K562 (cell line): ENCODE data around the gene DDX39A. TPM values are rescaled to one million over a fixed set of nuclear protein-coding genes. Genes with fewer than 3 reads are reported as not detected.
A peak's percentile ranks its signal among the peaks of the same experiment; 100 is the strongest.

Experiments used
- ATAC-seq: fragments of 200-7000 bp; cut with Tn5 transposase; 3 replicates; pipeline ENCODE4 v1.9.1; 2020; ENCODE audit warnings: moderate library complexity
- BruUV-seq: library from RNA; stranded (reverse); fragments of 400-500 nt; replicated peaks from 2 replicates; lab custom pipeline; 2021; lab: Mats Ljungman, UMichigan
- CTCF ChIA-PET: fragments of 300-600 bp; formaldehyde crosslinking; extraction: SDS; loops from one replicate; lab custom pipeline; 2021; ENCODE audit warnings: low intra/inter-chr PET ratio; lab: Yijun Ruan, JAX
- POLR2A ChIA-PET: fragments of 300-600, 350-650 bp; sonication (Branson Sonifier 250); formaldehyde crosslinking; extraction: SDS; loops from one replicate; lab custom pipeline; 2021; ENCODE audit warnings: antibody characterized with exemption, inconsistent platforms; lab: Yijun Ruan, JAX
- DNase-seq, 4 experiments: peaks; one replicate each; pipeline versions ENCODE4 v3.0.0 to v3.0.0-alpha.2; 2011 to 2018; ENCODE audit warnings: low spot score in 3 of 4, mixed read lengths in 3 of 4; ENCODE audit errors: extremely low read depth in 1 of 4
- FAIRE-seq: peaks from 2 replicates; lab custom pipeline; 2011; peaks lifted over from hg19 to GRCh38; lab: Jason Lieb, UNC
- H2AFZ ChIP-seq: 2 replicates; pipeline ENCODE4 v1.6.0; 2011; ENCODE audit warnings: low read depth, low read length, control low read depth, inconsistent platforms
- H3K27ac ChIP-seq: fragments of 200-600 bp; 3 replicates; pipeline ENCODE4 v1.8.0; 2011; ENCODE audit warnings: low read depth, mild to moderate bottlenecking, control low read depth, inconsistent platforms, low read length, moderate library complexity, mixed read lengths; ENCODE audit errors: extremely low read depth
- H3K27me3 ChIP-seq, 2 experiments: fragments of 300-600 bp in 1 of 2; 2 replicates in 1 of 2; 3 replicates in 1 of 2; pipeline versions ENCODE4 v1.6.0 to v1.8.0; 2011; ENCODE audit warnings: inconsistent platforms in 2 of 2, low read length in 2 of 2, mild to moderate bottlenecking in 1 of 2, mixed read lengths in 1 of 2, moderate library complexity in 1 of 2; ENCODE audit not compliant: control insufficient read depth in 2 of 2, insufficient read depth in 2 of 2
- H3K36me3 ChIP-seq: fragments of 300-600 bp; 3 replicates; pipeline ENCODE4 v1.8.0; 2011; ENCODE audit warnings: mild to moderate bottlenecking, low read length, inconsistent platforms; ENCODE audit not compliant: control insufficient read depth, insufficient read depth
- H3K4me1 ChIP-seq, 2 experiments: fragments of 200-600 bp in 1 of 2; replicated peaks in 1 of 2; 2 replicates in 1 of 2; 3 replicates in 1 of 2; pipeline versions ENCODE4 v1.5.1 to v1.8.0; 2011; ENCODE audit warnings: inconsistent platforms in 2 of 2, low read length in 2 of 2, mild to moderate bottlenecking in 1 of 2, mixed read lengths in 1 of 2, moderate library complexity in 1 of 2; ENCODE audit not compliant: control insufficient read depth in 2 of 2, insufficient read depth in 2 of 2
- H3K4me2 ChIP-seq: 2 replicates; pipeline ENCODE4 v1.6.1; 2011; ENCODE audit warnings: low read length, control low read depth, inconsistent platforms, mixed read lengths; ENCODE audit not compliant: insufficient read depth
- H3K4me3 ChIP-seq: fragments of 200-600 bp; sonication (generic), shearing (Covaris generic); 2 replicates; pipeline ENCODE4 v1.5.1; 2016; ENCODE audit warnings: control low read depth, inconsistent platforms
- H3K79me2 ChIP-seq: fragments of 200-600 bp; 3 replicates; pipeline ENCODE4 v1.8.0; 2011; ENCODE audit warnings: low read length, inconsistent platforms; ENCODE audit not compliant: control insufficient read depth, insufficient read depth
- H3K9ac ChIP-seq, 2 experiments: 2 replicates each; pipeline versions ENCODE4 v1.6.0 to v1.6.1; 2011; ENCODE audit warnings: low read depth in 2 of 2, low read length in 2 of 2, control low read depth in 1 of 2, inconsistent platforms in 1 of 2, mild to moderate bottlenecking in 1 of 2, mixed read lengths in 1 of 2; ENCODE audit not compliant: insufficient read depth in 1 of 2
- H3K9me1 ChIP-seq: one replicate; pipeline ENCODE4 v1.6.0; 2011; ENCODE audit warnings: inconsistent platforms, mild to moderate bottlenecking, low read length, moderate library complexity; ENCODE audit not compliant: control insufficient read depth, insufficient read depth
- H3K9me3 ChIP-seq: replicated peaks from 2 replicates; pipeline ENCODE4 v1.5.1; 2011; ENCODE audit warnings: low read depth, low read length, inconsistent platforms; ENCODE audit not compliant: control insufficient read depth, insufficient read depth
- H4K20me1 ChIP-seq: replicated peaks from 2 replicates; pipeline ENCODE4 v1.6.1; 2011; ENCODE audit warnings: low read length, inconsistent platforms, mixed read lengths; ENCODE audit not compliant: control insufficient read depth, insufficient read depth
- CBFA2T3 ChIP-seq: fragments of 450-650 bp; IDR thresholded peaks from 2 replicates; pipeline ENCODE4 v1.6.1; 2017
- CCNT2 ChIP-seq: IDR thresholded peaks from 2 replicates; pipeline ENCODE4 v1.6.1; 2011; ENCODE audit warnings: borderline replicate concordance, low read depth, mild to moderate bottlenecking, moderate library complexity, mixed read lengths, low read length; ENCODE audit not compliant: insufficient read length; ENCODE audit errors: extremely low read depth
- HMGXB4 ChIP-seq: sonication (generic); formaldehyde crosslinking; IDR thresholded peaks from 2 replicates; pipeline ENCODE4 v1.8.1; 2023; ENCODE audit warnings: mild to moderate bottlenecking, missing genetic modification reagents
- MCM5 ChIP-seq: fragments of 450-650 bp; IDR thresholded peaks from 2 replicates; pipeline ENCODE4 v1.6.1; 2016; ENCODE audit warnings: low read depth
- NR2C1 ChIP-seq, 2 experiments: fragments of 450-650 bp; IDR thresholded peaks; 2 replicates each; pipeline ENCODE4 v1.6.1; 2017; ENCODE audit warnings: mild to moderate bottlenecking in 2 of 2, antibody characterized with exemption in 1 of 2, inconsistent platforms in 1 of 2, missing compliant biosample characterization in 1 of 2, missing genetic modification characterization in 1 of 2
- POLR2A ChIP-seq: fragments of 450-650 bp; conservative IDR thresholded peaks from 2 replicates; pipeline ENCODE4 v1.6.1; 2016
- POLR3G ChIP-seq: IDR thresholded peaks from 2 replicates; pipeline ENCODE4 v1.6.1; 2011; ENCODE audit not compliant: insufficient read length, insufficient replicate concordance; ENCODE audit errors: extremely low read depth
- SUPT5H ChIP-seq: fragments of 450-650 bp; IDR thresholded peaks from 2 replicates; pipeline ENCODE4 v1.6.1; 2016
- U2AF2 ChIP-seq: fragments of 200-400 bp; formaldehyde crosslinking; optimal IDR thresholded peaks from 2 replicates; pipeline ENCODE3; 2017; ENCODE audit warnings: low read depth, mild to moderate bottlenecking, low read length
- ZNF707 ChIP-seq: fragments of 250-450 bp; sonication (Bioruptor Pico); conservative IDR thresholded peaks from 2 replicates; pipeline ENCODE4 v1.8.0; 2022; ENCODE audit warnings: inconsistent platforms, mild to moderate bottlenecking, moderate library complexity
- WGBS: fragments of 100-300 bp; shearing (Covaris generic); methylation state at CpG from one replicate; pipeline ENCODE4 v1.1.6; 2016; ENCODE audit warnings: low coverage, mixed read lengths; ENCODE audit not compliant: insufficient coverage; ENCODE audit errors: missing lambda C conversion rate; 5-methylcytosine and 5-hydroxymethylcytosine counted together
- in situ Hi-C: fragments of 300-500 bp; cut with MboI; formaldehyde crosslinking; loops from 4 replicates; pipeline ENCODE4 v1.15.0; 2018; ENCODE audit warnings: inconsistent platforms, mixed read lengths
- intact Hi-C: fragments of 100-400 bp; cut with micrococcal nuclease; formaldehyde crosslinking; loops from 2 replicates; pipeline ENCODE4 v1.14.2; 2022
- polyA plus RNA-seq, 8 experiments: library from polyadenylated mRNA; depleted of rRNA in 4 of 8; stranded (reverse) in 5 of 8; unstranded in 3 of 8; fragments of >200 nt; fragmentation: Nextera tagmentation in 2 of 8; fragmentation: Illumina TruSeq in 1 of 8; extraction: Ambion mirVana in 2 of 8; extraction: Trizol in 1 of 8; gene quantifications; 2 replicates each; pipeline versions ENCODE4 v1.2.1 to v1.2.3, GENCODE V29; 2011 to 2014; ENCODE audit warnings: inconsistent platforms in 1 of 8, missing spikeins in 1 of 8
- total RNA-seq, 7 experiments: library from RNA; depleted of rRNA in 6 of 7; stranded (reverse); fragments of >200 nt in 6 of 7; fragmentation: Illumina TruSeq in 2 of 7; extraction: Trizol in 2 of 7; gene quantifications; 2 replicates each; pipeline versions ENCODE4 v1.2.1 to v1.2.3, GENCODE V29; 2011 to 2021; ENCODE audit warnings: low replicate concordance in 1 of 7

Gene DDX39A
- total and polyA plus RNA-seq, 9 of the 15 experiments (the other 6 are each of a cell fraction or from before 2014, with no cell fraction given): 90.3 to 250 (median 188) TPM

- H3K4me2 ChIP-seq: no peak overlapping the region
- intact Hi-C loops: no loop called here
- CTCF ChIA-PET: no interaction called here
- DNase-seq: no peak
- no peaks in the 10 kb centered on the region for H3K27me3 ChIP-seq
- no peaks in the 10 kb centered on the region for H3K9me3 ChIP-seq
- H3K4me3 ChIP-seq: no peak overlapping the region
- no peak for FAIRE-seq
- no TSS peak for BruUV-seq
- no peaks in the 10 kb centered on the region for H3K79me2 ChIP-seq
- whole genome bisulfite sequencing: 91% methylated on average over 8 of the region's 9 CpGs
- TF ChIP-seq NR2C1 (IDR thresholded peaks at IDR 0.05) (no peak), NR2C1 (tag; IDR thresholded peaks at IDR 0.05) (no peak), SUPT5H (0 out of 2 replicates have a peak, but pooled peaks have one; percentile 6), POLR2A (0 out of 2 replicates have a peak, but pooled peaks have one; percentile 6)
- TF ChIP-seq, all 486 proteins: peak for 2
- ATAC-seq: peak; percentile 22
- no peak overlapping the region for H2AFZ ChIP-seq
- H3K36me3 ChIP-seq: peaks cover 74% of the 10 kb centered on the region; the same call in 2 of the 3 replicates
- H3K9me1 ChIP-seq: peaks cover 4% of the 10 kb centered on the region
- H3K27ac ChIP-seq: no peak overlapping the region
- H3K9ac ChIP-seq: no peak overlapping the region
- H3K4me1 ChIP-seq: peaks cover 0 to 8% of the 10 kb centered on the region in 2 experiments; a peak in 3 of 5 replicates
- peaks cover 7% of the 10 kb centered on the region; the same call in 1 of the 2 replicates for H4K20me1 ChIP-seq
- POLR2A ChIA-PET: interaction anchor here (3.3 kb wide), 1 partner anchor 10 kb away, joined by 24 read pairs; no protein-coding TSS in a partner anchor
- in situ Hi-C loops: loop anchor here (5.0 kb wide), 1 partner anchor 372 kb away; no protein-coding TSS in a partner anchor
These were observed 23.9 kb downstream of the DDX39A start for GRCh38 chr19:14395262-14395661.

GRCh38 chr19:14394167-14394566 is 25.0 kb downstream of the DDX39A start:
- no peak for FAIRE-seq
- in situ Hi-C loops (no loop called here), intact Hi-C loops (no loop called here)
- no peak overlapping the region for H3K27ac ChIP-seq
- H3K4me2 ChIP-seq: no peak overlapping the region
- no peaks in the 10 kb centered on the region for H3K79me2 ChIP-seq
- H3K9ac ChIP-seq: 0 out of 4 replicates have a peak overlapping the region, but pooled peaks of 1 of the 2 experiments have one; percentile 1
- peaks cover 72% of the 10 kb centered on the region; the same call in 2 of the 3 replicates for H3K36me3 ChIP-seq
- WGBS: 79% methylated on average over 7 of the region's 9 CpGs
- no peak for TF ChIP-seq U2AF2
- no peak for TF ChIP-seq CCNT2
- TF ChIP-seq POLR3G: no peak
- no peak for TF ChIP-seq MCM5
- TF ChIP-seq POLR2A: no peak
- no peak for TF ChIP-seq HMGXB4
- TF ChIP-seq CBFA2T3: peak; percentile 18; the same call in 1 of the 2 replicates
- TF ChIP-seq ZNF707 (CRISPR knock-in tag): no peak
- ChIA-PET POLR2A (interaction anchor here (3.3 kb wide), 1 partner anchor 11 kb away, joined by 24 read pairs; no protein-coding TSS in a partner anchor), CTCF (no interaction called here)
- no peaks in the 10 kb centered on the region for H3K27me3 ChIP-seq
- DNase-seq: no peak
- H4K20me1 ChIP-seq: peaks cover 7% of the 10 kb centered on the region; the same call in 1 of the 2 replicates
- H3K4me1 ChIP-seq: peaks cover 0 to 8% of the 10 kb centered on the region in 2 experiments; a peak in 3 of 5 replicates
- H3K9me3 ChIP-seq: no peaks in the 10 kb centered on the region
- no peak overlapping the region for H2AFZ ChIP-seq
- H3K4me3 ChIP-seq: no peak overlapping the region
- peaks cover 4% of the 10 kb centered on the region for H3K9me1 ChIP-seq
- ATAC-seq: no peak
- no TSS peak for BruUV-seq
